Measurements from ENCODE around the gene ZG16. TPM values are rescaled to one million over a fixed set of nuclear protein-coding genes. Genes with fewer than 3 reads are reported as not detected.
A peak's percentile ranks its signal among the peaks of the same experiment; 100 is the strongest.

Gene ZG16
- total RNA-seq, 2 experiments from 2014 or later: not detected

- DNase-seq (peak; percentile 72), ATAC-seq (peak; percentile 57)
- ChIA-PET POLR2A (interaction anchor here (0.6 to 4.5 kb wide), 4 partner anchors 7 to 93 kb away, joined by 3 to 25 read pairs (median 10); partner anchors contain the start of gene PAGR1), CTCF (interaction anchor here (0.7 to 6.4 kb wide), 7 partner anchors 9 to 150 kb away, joined by 3 to 53 read pairs (median 10); partner anchors contain the start of gene PAGR1)
- no peaks in the 10 kb centered on the region for H3K27me3 Mint-ChIP-seq
- H3K4me3 Mint-ChIP-seq: peak overlapping the region; percentile 53
- peak overlapping the region; percentile 91 for H3K27ac Mint-ChIP-seq
- H3K9me3 Mint-ChIP-seq (ENCODE audit: low read depth): no peaks in the 10 kb centered on the region
- H3K4me1 Mint-ChIP-seq: peaks cover 78% of the 10 kb centered on the region
- peaks cover 18% of the 10 kb centered on the region for H3K36me3 Mint-ChIP-seq (ENCODE audit: low read depth)
- intact Hi-C loops (cut with DNase I, micrococcal nuclease): loop anchor here (1.0 to 2.0 kb wide), 6 partner anchors 9 to 817 kb away; partner anchors contain the start of gene PAGR1 (in 1 of the 2)
Observed at GRCh38 chr16:29825145-29826044, 47.3 kb downstream of the ZG16 start.

GRCh38 chr16:29826342-29826695 is 48.3 kb downstream of the ZG16 start:
- Mint-ChIP-seq H3K4me3 (peak overlapping the region; percentile 53), H3K9me3 (ENCODE audit: low read depth) (no peaks in the 10 kb centered on the region), H3K27ac (peak overlapping the region; percentile 92), H3K36me3 (ENCODE audit: low read depth) (peaks cover 14% of the 10 kb centered on the region), H3K4me1 (peaks cover 78% of the 10 kb centered on the region), H3K27me3 (no peaks in the 10 kb centered on the region)
- DNase-seq (no peak), ATAC-seq (no peak)
- CTCF ChIA-PET: interaction anchor here (0.6 to 6.4 kb wide), 11 partner anchors 8 to 268 kb away, joined by 3 to 53 read pairs (median 4); partner anchors contain the start of gene PAGR1
- POLR2A ChIA-PET: interaction anchor here (0.7 to 4.5 kb wide), 6 partner anchors 8 to 360 kb away, joined by 3 to 25 read pairs (median 6); partner anchors contain the start of gene PAGR1
- intact Hi-C loops (cut with DNase I, micrococcal nuclease): loop anchor here in 1 of 2 experiments (2.0 kb wide), 2 partner anchors 42 to 818 kb away; no protein-coding TSS in a partner anchor

DNA sequence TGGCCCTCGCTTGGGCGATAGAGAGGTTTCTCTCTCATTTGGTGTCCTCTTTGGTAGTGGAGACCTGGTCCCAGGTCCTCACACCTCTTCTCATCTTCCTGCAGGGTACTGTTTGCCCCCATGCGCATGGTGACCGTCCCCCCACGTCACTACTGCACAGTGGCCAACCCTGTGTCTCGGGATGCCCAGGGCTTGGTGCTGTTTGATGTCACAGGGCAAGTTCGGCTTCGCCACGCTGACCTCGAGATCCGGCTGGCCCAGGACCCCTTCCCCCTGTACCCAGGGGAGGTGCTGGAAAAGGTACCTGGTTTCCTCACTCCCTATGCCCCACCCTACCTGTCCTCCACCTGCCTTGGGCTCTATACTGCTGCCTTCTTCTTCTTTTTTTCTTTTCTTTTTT is 52.7 kb downstream of the ZG16 start:
- ChIA-PET CTCF (no interaction called here), POLR2A (no interaction called here)
- intact Hi-C loops (cut with DNase I, micrococcal nuclease): no loop called here
- Mint-ChIP-seq H3K9me3 (ENCODE audit: low read depth) (no peaks in the 10 kb centered on the region), H3K27me3 (no peaks in the 10 kb centered on the region), H3K36me3 (ENCODE audit: low read depth) (peaks cover 28% of the 10 kb centered on the region), H3K27ac (no peak overlapping the region), H3K4me3 (no peak overlapping the region), H3K4me1 (peaks cover 44% of the 10 kb centered on the region)
- no peak for ATAC-seq
- DNase-seq: no peak

DNA sequence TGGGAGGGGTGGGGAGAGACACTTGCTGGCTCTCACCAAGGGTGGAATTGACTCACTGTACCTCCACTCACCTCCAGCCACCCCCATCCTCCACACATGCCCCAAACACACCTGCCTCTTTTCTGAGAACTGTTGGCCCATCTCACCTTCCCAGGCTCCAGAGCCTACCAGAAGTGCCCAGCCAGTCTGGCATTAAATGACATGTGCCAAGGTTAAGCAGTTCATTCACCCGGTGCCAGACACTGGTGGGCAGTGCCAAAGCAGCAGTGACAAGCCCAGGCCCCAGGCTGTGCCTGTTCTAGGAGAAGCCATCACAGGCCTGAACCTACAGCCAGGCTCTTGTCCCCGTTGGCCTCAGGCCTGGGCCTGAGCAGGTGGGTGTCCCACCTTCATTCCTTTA is 53.4 kb downstream of the ZG16 start:
- no peak overlapping the region for H3K27ac Mint-ChIP-seq
- H3K4me1 Mint-ChIP-seq: peaks cover 37% of the 10 kb centered on the region
- ChIA-PET POLR2A (no interaction called here), CTCF (no interaction called here)
- no peaks in the 10 kb centered on the region for H3K9me3 Mint-ChIP-seq (ENCODE audit: low read depth)
- H3K4me3 Mint-ChIP-seq: no peak overlapping the region
- ATAC-seq (no peak), DNase-seq (no peak)
- H3K36me3 Mint-ChIP-seq (ENCODE audit: low read depth): peaks cover 31% of the 10 kb centered on the region
- intact Hi-C loops (cut with DNase I, micrococcal nuclease): no loop called here
- no peaks in the 10 kb centered on the region for H3K27me3 Mint-ChIP-seq

Other genes with a start within 250 kb of the ZG16 start
- gene SPN, start 115.0 kb upstream of the ZG16 start, total RNA-seq: 100 to 1,000 TPM; 103 to 127 TPM
- 1 to 10 TPM; 5.7 to 6.8 TPM for gene QPRT, start 99.1 kb upstream of the ZG16 start, total RNA-seq
- 10 to 100 TPM; 21.3 to 22.0 TPM for gene C16orf54, start 32.3 kb upstream of the ZG16 start, total RNA-seq
- 100 to 1,000 TPM; 153 to 168 TPM for gene KIF22, start 12.5 kb downstream of the ZG16 start, total RNA-seq
- 100 to 1,000 TPM; 306 to 387 TPM for gene MAZ, start 28.3 kb downstream of the ZG16 start, total RNA-seq
- gene PRRT2, start 33.9 kb downstream of the ZG16 start, total RNA-seq: under 1 TPM; 0.64 to 0.93 TPM
- 10 to 100 TPM; 20.6 to 25.6 TPM for gene PAGR1, start 37.9 kb downstream of the ZG16 start, total RNA-seq
- gene MVP, start 42.2 kb downstream of the ZG16 start, total RNA-seq: 100 to 1,000 TPM in 1 of 2 experiments, 10 to 100 TPM in 1; 86.2 to 101 TPM
- gene CDIPT, start 85.0 kb downstream of the ZG16 start, total RNA-seq: 10 to 100 TPM; 35.1 to 50.0 TPM
- gene SEZ6L2, start 121.3 kb downstream of the ZG16 start, total RNA-seq: under 1 TPM; 0.27 to 0.42 TPM
- 1 to 10 TPM; 2.7 to 3.2 TPM for gene ASPHD1, start 122.2 kb downstream of the ZG16 start, total RNA-seq
- 10 to 100 TPM; 30.4 to 33.4 TPM for gene KCTD13, start 148.0 kb downstream of the ZG16 start, total RNA-seq
- gene TMEM219, start 183.8 kb downstream of the ZG16 start, total RNA-seq: 10 to 100 TPM; 34.6 to 42.5 TPM
- gene TAOK2, start 195.6 kb downstream of the ZG16 start, total RNA-seq: 10 to 100 TPM; 24.1 to 24.4 TPM
- 10 to 100 TPM; 25.1 to 36.8 TPM for gene HIRIP3, start 217.4 kb downstream of the ZG16 start, total RNA-seq
- gene INO80E, start 218.0 kb downstream of the ZG16 start, total RNA-seq: 100 to 1,000 TPM in 1 of 2 experiments, 10 to 100 TPM in 1; 80.1 to 106 TPM
- gene DOC2A, start 232.8 kb downstream of the ZG16 start, total RNA-seq: 1 to 10 TPM in 1 of 2 experiments, under 1 TPM in 1; 0.69 to 1.3 TPM
- not detected for gene C16orf92, start 244.9 kb downstream of the ZG16 start, total RNA-seq